CD4-positive, alpha-beta T cell treated with Interferon alpha-2 for 1 hour (primary cell): ENCODE measurements around the gene PRODH.
"Not testable (repeated sequence)": the region's sequence is repeated elsewhere in the genome, so short reads cannot be mapped to it uniquely, and the experiment has no call there.

ENCODE experiments used
- DNase-seq, 2 donors: peaks; one replicate each; pipeline ENCODE4 v3.0.0-alpha.2; 2020 to 2022

Gene PRODH

GRCh38 chr22:18968011-18968749 lies 32.1 kb upstream of the PRODH start:
- no peak for DNase-seq

- DNase-seq = not testable (repeated sequence)
These were observed 31.4 kb upstream of the PRODH start for GRCh38 chr22:18967391-18968010.

GRCh38 chr22:18966748-18967147 lies 30.7 kb upstream of the PRODH start:
- DNase-seq = no peak

DNA sequence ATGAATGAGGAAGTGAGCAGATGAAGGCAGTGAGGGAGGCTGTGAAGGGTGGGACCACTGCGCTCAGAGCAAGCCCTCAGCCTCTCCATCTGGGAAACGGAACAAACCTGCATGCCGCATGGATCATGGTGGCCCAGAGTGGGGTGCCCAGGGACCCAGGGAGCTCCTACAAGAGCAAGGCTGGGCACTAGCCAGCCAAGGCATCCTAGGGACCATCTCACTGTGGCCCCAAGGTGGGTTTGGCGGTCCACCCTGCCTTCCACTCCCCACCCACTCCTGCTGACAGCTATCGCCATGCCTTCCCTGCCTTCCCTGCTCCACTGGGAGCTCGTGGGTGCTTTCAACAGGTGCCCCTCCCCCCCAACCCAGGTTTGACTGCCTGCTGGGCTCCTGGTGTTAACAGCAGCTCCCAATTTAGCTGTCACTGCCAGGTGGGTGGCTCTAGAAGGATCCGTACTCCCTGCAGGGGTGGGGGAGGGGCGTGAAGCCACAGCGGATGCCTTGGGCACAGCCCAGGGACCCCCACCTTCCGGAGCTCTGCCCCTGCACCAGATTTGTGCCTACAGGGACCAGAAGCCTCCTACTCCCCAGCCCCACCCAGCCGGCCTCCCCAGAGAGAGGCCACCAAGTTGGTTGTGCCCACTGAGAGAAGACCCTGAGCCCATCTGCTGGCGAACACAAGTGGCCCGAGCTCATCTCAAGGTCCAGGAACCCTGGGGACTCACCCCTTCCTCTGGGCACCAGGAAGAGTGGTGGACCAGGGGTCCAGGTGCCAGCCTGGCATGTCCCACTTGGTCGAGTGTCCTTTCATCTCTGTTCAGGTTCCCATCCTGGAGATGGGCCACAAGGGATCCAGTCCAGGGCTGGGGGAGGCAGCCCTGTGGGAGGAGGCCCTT lies 29.7 kb upstream of the PRODH start:
- no peak for DNase-seq

DNA sequence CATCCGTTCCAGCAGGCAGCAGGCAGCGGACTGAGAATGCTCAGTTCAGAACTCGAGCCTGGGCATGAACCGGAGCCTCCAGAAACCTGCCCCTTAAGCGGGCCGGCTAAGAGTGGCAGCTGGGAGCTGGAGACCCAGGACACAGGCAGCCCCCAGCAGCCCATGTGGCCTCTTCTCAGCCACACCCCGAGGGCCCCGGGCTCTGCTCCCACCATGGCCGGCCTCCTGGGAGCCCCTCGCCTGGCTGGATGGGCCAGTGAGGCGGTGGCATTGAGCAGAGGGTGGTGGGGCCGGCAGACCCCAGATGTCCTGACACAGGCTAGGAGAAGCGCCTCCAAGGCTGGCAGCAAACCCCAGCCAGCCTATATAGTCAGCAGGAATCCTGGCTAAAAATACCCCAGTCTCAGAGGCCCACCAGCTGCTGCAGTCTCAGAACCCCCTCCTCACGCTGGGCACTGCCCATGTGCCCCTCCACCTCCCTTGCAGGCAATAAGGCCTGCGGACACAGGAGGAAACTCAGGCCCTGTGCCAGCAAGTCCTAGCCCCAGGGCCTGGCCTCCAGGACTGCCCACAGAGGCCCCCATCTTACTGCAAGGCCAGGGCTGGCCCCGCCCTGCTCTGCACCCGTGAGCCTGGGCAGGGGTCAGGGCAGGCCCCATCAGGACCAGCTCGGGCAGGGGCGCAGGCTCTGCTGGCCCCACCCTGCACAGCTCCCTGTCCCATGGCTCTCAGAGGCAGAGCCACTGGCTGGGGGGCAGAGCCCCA lies 28.6 kb upstream of the PRODH start:
- DNase-seq = not testable (repeated sequence)

DNA sequence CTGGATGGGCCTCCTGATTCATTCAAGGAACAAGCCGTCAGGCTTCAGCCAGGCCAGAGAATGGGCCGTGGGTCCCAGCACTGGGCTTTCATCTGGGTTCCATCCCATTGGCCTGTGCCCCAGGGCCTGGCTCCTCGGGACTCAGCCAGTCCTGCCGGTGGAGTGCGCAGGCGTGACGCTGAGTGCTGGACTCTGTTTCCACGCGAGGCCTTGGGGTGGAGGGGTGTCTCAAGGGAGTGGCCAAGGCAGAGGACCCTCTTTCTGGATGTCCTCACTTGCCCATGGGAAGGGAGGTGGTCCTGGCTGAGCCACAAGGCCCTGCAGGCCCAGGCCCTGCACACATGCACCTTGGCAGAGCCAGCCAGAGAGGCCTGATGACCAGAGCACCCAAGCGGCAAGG lies 28.0 kb upstream of the PRODH start:
- not testable (repeated sequence) for DNase-seq

- no peak for DNase-seq
These were observed 26.2 kb upstream of the PRODH start for GRCh38 chr22:18962308-18962635.

GRCh38 chr22:18961632-18962307 lies 25.7 kb upstream of the PRODH start:
- DNase-seq = not testable (repeated sequence)

- not testable (repeated sequence) for DNase-seq
These were observed 25.1 kb upstream of the PRODH start for GRCh38 chr22:18961201-18961600.

DNA sequence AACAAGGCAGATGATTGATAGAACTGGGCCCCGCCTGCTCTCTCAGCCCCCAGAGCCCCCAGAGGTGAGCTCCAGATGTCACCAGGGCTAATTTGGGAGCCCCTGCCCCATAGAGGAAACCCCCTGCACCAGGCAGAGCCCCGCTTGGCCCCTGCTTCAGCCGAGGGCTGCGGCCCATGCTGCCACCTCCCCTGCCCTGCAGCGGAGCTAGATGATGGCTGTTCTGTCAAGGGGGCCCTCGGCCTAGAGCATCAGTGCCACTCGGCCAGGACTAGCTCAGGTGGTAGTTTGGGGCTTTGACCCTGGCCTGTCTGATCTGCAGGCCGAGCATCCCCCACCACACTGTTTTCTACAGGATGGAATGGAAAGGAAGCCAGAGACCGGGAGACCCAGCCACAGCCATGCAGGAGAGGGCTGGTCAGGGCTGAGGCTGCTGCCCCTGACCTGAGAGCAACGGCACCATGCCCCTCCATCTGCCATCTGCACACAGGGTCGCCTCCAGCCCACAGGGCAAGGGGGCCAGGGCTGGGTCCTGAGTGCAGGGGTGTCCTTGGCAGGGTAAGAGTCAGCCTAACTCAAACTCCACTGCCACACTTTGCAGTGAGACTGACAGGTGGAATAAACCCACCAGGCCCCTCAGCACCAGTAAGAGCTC lies 24.2 kb upstream of the PRODH start:
- not testable (repeated sequence) for DNase-seq

GRCh38 chr22:18959741-18960140 lies 23.6 kb upstream of the PRODH start:
- not testable (repeated sequence) for DNase-seq

GRCh38 chr22:18959266-18959665 lies 23.2 kb upstream of the PRODH start:
- not testable (repeated sequence) for DNase-seq

DNA sequence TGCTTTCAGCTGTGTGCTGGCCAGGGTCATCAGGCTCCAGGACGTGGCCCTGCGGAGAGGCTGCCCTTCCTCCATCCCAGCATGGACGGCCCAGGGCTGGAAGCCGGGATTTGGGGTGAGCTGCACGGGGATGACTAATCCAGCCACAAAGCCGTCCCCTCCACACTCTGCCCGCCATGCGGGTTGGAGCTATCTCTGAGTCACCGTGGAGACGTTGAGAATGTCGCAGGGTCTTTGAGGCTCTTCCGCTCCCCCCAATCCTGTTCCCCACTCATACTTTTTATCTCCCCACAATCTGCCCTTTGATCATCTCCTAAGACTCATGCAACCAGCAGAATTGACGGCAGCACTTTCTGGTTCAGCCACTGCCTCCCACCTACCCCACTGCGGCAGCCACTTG lies 22.6 kb upstream of the PRODH start:
- not testable (repeated sequence) for DNase-seq

DNA sequence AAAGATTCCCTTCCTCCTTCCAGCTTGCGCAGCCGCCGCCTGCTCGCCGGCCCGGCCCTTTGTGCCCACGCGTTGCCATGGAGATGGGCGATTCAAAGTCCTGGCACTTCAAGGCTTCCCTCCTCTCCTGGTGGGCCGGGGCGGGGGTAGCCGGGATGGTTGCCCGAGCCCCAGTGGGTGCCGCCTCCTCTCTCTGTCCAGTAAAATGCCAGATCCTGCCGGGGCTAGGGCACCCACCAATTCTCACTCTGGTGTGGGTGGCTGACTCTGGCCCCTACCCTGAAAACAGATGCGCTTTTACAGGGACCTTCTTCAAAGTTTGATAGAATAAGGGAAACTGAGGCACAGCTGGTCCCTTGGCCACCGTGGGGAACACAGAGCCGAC lies 22.2 kb upstream of the PRODH start:
- not testable (repeated sequence) for DNase-seq

DNA sequence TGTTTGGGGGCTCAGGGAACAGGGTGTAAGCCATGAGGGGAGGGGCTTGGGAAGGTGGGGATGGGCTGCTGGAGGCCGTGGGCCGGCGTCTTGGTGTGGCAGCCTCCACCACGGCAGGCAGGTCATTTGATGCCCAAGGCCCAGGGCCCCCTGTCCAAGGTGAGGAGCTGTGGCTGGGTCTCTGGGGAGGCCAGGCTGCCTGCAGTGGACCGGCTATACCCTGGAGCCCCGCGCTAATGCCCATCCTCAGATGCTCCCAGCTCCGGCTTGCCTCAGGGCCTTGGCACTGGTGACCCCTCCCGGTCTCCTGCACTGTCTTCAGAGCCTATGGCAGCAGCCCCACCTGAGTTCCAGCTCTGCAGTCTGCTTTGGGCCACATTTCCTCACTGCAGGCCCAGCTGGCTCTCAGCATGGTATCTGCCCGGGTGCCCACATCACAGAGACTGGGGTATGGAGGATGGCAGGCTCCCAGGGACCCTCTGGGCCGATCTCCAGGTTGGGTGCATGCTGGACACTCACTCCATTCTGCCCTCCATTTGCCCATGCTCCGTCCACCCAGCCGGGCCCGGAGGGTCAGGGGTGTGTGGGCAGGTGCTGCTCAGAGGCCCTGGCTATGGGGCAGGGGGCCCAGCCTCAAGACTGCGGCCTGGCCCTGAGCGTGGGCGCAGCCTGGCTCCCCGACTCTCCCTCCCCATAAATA lies 21.7 kb upstream of the PRODH start:
- not testable (repeated sequence) for DNase-seq

DNA sequence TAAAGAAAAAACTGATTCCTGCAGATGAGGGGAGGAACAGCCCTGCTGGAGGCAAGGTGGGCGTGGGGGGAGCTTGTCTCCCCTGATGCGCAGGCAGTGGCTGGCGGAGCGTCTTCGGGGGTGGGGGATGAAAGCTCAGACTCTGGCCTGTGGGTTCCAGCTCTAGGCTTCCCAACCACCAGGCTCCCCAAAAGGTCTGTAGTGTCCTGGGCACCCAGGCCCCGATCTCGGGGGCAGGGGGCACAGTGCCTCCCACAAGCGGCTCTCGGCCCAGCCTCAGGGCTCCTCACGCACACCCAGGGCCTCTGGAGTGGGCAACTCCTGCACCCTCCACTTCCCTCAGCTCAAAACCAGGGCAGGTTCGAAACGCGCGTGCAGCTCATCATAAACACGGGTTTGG lies 20.9 kb upstream of the PRODH start:
- not testable (repeated sequence) for DNase-seq

- DNase-seq = not testable (repeated sequence)
These were observed 20.2 kb upstream of the PRODH start for GRCh38 chr22:18956121-18956895.

GRCh38 chr22:18955696-18956095 lies 19.6 kb upstream of the PRODH start:
- no peak for DNase-seq

DNA sequence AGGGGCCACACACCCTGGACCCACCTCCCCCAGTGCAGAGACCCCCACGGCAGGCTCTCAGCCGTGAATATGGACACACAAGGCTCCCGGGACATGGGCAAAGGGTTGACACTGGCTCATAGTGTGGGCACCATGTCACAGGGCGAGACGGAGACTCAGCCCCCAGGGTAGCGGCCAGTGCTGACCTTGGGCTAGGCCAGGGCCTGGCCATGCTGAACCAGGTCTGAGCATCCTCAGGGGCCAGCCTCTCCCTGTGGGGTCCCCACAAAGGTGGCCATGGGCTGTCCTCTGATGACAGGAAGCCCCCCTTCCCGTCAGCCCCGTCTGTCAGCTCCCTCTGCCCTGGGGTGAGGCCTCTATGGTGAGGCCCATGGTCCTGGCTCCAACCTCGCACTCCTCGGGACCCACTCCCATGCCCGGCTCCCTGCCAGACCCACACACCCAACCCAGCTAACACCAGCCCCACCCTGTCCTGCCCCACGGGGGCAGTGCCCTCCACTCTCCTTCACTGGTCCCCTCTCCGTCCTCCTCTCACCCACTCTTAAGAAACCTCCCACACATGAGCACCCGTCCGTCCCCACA lies 19.0 kb upstream of the PRODH start:
- no peak for DNase-seq
